Astrocyte (in vitro differentiated cells and primary cell): ENCODE data around the gene ZDHHC4.
A peak's percentile ranks its signal among the peaks of the same experiment; 100 is the strongest.

Experiments
- CTCF ChIP-seq: IDR thresholded peaks from 2 replicates; pipeline ENCODE4 v1.5.1; 2011; ENCODE audit warnings: low read depth, mild to moderate bottlenecking, inconsistent platforms, low read length, moderate library complexity; ENCODE audit not compliant: insufficient read depth
- EZH2 ChIP-seq: IDR thresholded peaks from 2 replicates; pipeline ENCODE4 v1.6.1; 2012; ENCODE audit warnings: mild to moderate bottlenecking, low read length, inconsistent platforms; ENCODE audit not compliant: insufficient read depth

DNA sequence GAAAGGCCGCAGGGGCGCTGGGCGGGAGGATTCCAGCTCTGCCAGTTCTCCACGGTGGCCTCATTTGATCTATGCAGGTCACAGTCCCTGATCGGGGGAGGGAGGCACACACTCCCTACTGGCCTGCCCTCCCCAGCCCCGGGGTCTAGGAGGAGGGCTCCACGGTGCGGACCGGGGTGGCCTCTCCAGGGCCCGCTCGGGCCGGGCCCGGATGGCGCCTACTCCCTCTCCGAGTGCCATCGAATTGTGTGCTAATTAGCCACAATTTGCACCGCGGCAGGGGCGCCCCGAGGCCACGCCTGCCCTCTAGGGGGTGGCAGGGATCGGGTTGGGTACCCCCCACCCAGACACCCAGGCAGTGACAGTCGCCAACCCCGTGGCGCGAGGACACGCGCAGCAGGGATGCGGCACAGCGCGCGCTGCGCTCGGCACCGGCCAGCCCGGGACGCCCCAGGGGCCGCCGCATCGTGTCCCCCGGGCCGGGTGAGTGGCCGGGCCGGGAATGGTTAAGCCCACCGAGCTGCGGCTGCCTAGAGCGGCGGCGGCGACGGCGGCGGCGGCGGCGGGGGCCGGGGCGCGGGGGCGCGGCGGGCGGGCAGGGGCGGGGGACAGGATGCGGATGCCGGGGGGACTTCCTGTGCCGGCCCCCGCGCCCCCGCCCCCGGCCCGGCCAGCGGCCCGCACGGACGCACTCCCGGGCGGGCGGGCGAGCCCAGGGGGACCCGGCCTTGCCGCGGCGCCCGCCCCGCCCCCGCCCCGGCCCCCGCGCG lies 37.9 kb downstream of the ZDHHC4 start, which contains the start of gene ZNF853:
- TF ChIP-seq CTCF (no peak), EZH2 (peak; percentile 17)
